ENCODE measurements around the gene RNF2.

- no peak for TF ChIP-seq CTCF (IDR thresholded peaks at IDR 0.05)
- no peak for TF ChIP-seq POLR2A (IDR thresholded peaks at IDR 0.05)
These were observed 27.4 kb upstream of the RNF2 start for GRCh38 chr1:185017966-185018365.

Measured in prostate gland (tissue), 2 donors.